NCI-H128 (cell line): ENCODE measurements around the gene PREX1.
"Not testable (repeated sequence)": the region's sequence is repeated elsewhere in the genome, so short reads cannot be mapped to it uniquely, and the experiment has no call there.

Experiments
- DNase-seq: peaks from one replicate; lab custom pipeline; 2025; ENCODE audit not compliant: unreplicated experiment; lab: John Stamatoyannopoulos, UW

Gene PREX1

DNA sequence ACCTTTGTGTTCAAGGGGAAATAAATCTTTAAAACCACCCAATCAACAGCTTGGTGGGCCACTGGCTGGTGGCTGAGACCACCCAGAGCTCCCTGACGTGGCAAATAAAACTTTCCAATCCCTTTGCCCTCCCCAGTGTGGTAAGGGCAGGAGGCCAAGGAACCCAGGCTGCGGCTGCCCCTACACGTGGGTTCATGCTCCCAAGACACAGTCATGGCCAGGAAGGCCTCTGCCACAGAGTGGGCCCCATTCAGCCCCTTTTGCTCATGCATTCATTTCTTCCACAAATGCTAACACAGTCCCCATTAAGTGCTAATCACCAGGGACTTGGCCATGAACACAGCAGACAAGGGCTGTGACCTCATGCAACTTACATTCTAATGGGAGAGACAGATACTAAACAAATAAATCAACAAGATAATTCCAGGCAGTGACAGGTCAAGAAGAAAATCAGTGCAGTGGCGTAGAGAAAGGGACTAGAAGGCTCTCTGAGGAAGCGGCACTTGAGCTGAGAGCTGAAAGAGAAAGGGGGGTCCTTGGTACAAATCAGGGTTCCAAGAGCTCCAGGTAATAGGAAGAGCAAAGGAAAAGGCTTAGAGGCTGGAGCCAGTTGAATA lies 13.8 kb downstream of the PREX1 start:
- no peak for DNase-seq

DNA sequence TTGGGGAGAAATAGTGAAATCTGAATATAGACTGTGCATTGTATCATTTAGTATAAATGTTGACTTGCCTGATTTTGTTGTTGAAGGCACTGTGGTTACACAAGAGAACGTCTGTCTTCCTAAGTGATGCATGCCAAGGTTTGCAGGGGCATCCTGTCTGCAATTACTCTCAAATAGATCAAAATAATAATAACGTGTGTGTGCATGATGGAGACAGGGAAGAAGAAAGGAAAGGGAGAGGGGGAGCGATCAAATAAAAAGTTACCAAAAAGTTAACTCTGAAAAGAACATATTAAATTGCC lies 14.4 kb downstream of the PREX1 start:
- no peak for DNase-seq

DNA sequence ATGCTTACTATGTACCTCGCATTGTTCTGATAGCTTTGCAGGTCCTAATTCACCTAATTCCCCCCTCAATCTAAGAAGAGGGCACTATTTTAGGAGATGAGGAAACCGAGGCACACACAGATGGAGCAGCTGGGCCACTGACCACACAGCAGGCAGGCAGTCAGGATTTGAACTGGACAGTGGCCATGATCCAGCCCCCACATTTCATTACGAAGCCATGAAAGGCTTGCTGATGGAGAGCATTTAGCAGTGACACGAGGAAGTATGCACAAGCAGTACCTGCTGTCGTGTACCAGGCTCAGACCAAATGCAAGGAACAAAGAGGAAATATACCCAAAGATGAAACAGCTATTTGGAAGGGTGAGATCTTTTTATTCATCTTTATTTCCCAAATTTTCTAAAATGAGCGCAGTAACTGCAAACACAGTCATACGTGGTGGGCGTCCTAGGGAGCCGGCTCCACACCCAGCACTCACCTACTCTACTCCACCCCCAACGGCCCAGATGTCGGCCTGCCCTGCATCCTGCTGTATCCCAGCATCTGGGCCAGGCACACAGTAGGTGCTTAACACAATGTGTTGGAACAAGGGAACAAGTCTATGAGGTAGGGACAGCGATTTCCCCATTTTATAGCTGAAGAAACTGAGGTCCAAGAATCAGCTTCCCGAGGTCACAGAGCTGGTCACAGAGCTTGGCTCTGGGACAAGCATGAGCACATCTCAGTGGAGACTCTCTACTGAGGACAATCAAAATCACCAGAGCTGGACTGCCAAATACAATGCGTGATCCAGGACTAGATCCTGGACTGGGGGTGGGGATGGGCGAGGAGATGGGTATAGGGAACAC lies 15.0 kb downstream of the PREX1 start:
- DNase-seq = no peak

DNA sequence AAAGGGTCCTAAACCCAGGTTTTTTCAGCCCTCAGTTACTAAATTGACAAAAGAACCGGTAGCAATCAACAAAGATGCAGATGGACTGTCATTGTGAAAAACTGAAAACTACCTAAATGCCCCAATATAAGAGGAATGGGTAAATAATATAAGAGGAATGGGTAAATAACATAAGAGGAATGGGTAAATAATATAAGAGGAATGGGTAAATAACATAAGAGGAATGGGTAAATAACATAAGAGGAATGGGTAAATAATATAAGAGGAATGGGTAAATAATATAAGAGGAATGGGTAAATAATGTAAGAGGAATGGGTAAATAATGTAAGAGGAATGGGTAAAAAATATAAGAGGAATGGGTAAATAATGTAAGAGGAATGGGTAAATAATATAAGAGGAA lies 15.7 kb downstream of the PREX1 start:
- DNase-seq = not testable (repeated sequence)

DNA sequence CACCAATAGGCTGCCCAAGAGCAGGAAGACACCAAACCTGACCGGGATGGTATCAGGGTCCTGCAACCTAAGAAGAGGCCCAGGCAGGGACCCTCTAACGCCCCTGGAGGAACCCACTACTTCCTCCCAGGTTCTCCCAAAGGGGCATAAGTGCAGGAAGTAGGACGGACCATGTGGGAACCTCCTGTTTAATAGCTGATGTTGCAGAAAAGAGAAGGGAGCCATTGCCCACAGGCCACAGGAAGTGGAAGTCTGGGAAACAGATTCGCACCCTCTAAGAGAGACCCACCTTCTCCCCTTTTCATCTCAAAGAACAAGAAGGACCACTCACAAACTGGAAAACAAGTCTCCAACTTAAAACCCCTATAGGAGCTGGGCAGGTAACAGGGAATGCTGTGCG lies 18.1 kb downstream of the PREX1 start:
- no peak for DNase-seq

DNA sequence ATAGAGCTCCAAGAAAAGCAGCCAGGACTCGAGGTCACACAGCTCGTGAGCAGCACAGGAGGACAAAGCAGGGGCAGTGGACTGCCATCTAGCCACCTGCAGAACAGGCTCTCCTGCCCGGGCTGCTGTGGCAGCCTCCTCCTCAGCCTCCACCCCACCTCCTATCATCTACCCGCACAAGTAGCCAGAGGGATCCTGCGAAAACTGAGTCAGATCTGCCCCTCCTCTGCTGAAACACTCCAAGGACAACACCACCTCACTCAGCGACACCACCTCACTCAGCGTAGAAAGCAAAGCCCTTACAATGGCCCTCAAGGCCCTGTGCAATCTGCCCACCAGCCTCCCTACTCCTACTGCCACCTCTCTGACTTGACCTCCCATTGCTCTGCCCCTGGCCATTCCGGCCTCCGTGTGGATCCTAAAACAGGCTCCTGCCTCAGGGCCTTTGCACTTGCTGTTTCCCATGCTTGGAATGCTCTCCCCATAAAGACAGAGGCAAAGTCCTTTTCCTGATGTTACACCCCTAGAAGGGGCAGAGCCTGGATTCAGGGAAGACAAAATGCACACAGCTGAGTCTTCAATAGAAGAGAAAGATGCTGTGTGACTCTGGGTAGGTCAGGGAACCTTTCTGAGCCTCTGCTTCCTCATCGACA lies 19.3 kb downstream of the PREX1 start:
- DNase-seq = no peak

DNA sequence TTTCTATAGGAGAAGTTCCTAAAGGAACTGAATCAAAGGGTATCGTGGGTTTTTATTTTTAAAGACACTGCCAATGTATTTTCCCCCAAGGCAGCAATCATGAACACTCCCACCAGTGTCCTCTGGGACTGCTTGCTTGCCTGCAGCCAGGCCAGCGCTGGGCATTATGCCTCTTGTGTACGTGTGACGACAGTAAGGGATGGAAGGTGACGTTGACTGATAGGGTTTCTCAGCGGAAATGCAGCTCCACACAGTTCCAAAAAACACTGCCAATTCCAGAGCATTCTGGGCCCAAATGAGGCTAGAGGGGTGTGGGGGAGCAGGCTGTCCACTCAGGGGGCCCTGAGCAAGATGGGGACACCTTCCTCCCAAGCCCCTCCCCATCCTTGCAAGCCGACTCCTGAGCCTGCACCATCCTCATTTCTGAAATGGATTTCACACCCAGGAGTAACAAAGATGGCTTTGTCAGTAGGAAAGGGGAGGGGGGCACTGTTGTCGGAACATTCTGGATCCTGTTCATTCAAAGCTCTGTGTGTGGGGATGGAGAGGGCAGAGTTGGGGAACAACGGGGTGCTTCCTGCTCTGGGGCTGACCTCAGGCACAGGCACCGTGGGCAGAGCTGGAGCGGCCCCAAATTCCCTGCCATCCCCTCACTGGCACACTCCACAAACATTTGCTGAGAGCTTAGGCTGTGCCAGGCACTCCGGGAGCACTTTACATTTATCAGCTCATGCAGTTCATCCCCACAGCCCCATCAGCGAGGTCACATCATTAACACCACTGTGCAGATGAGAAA lies 20.0 kb downstream of the PREX1 start:
- DNase-seq = no peak

DNA sequence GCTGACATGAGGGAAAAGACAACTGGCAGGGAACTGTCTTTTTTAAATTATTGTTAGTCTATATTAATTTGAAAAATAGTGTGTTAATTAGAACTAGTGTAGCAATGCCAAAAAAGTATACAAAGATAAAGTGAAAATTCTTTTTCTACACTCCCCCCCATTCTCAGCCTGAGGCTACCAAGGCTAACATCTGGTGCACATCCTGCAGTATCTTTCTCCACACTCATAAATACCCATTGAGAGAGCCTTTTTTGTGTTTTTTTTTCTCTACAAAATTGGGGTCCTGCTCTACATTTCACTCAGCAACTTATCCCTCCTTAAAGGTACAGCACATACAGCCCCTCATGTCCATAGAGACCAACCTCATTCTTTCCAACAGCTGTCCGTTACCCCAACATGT lies 20.7 kb downstream of the PREX1 start:
- no peak for DNase-seq

GRCh38 chr20:48805716-48806115 lies 22.1 kb downstream of the PREX1 start:
- DNase-seq = no peak

DNA sequence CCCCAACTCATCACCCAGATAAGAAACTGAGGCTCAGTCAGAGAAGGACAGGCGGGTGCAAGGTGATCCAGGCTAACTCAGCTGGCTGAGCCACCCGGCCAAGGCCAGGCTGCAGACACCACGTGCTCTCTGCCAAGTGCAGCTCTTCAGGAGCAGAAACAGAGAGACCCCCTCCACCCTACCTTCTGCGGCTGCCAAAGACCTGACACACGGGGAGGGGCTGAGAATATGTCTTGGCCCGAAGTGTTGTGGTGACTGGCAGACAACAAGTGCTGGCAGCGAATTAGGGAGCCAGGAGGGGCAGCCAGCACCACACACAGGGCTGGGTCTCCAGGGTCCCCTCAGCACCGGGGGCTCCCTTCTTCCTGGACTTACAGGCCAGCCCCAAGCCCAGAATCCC lies 22.5 kb downstream of the PREX1 start:
- no peak for DNase-seq

GRCh38 chr20:48804300-48804980 lies 23.4 kb downstream of the PREX1 start:
- DNase-seq = no peak

- DNase-seq = no peak
These were observed 24.4 kb downstream of the PREX1 start for GRCh38 chr20:48803176-48804053.

DNA sequence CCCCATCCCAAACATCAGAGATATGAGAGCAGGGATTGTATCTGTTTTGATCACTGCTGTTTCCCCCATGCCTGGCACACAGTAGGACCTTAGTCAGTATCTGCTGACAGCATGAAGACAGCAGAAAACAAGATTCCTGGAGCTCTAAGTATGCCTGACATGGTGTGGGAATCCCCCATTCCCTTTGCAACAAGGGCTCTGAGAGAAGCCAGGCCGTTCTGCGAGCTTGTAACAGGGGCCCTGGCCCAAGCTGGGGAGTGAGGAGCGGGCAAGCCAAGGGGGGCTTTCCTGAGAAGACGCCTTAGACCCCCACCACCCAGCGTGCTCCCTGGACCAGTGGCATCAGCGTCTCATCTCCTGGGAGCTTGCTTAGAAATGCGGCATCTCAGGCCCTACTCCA lies 25.2 kb downstream of the PREX1 start:
- DNase-seq = no peak

DNA sequence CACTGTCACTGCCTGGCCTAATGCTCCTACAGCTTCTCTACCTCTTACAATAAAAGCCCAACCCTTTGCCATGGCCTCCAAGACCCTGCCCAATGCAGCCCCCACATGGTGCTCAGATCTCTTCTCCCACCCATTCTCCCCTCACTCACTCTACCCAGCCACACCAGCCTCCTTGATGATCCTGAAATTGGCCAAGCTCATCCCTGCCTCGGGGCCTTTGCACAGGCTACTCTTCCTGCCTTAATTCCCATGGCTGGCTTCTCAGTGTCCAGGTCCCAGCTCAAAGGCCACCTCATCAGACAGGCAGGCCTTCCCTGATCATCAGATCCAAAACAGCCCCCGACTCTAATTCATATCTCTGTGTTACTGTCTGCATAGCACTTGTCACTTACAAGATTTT lies 25.6 kb downstream of the PREX1 start:
- DNase-seq = no peak

- no peak for DNase-seq
These were observed 26.6 kb downstream of the PREX1 start for GRCh38 chr20:48801197-48801596.

GRCh38 chr20:48800177-48800576 lies 27.6 kb downstream of the PREX1 start:
- DNase-seq = no peak

GRCh38 chr20:48799328-48800105 lies 28.3 kb downstream of the PREX1 start:
- no peak for DNase-seq

- DNase-seq = no peak
These were observed 29.7 kb downstream of the PREX1 start for GRCh38 chr20:48797850-48798747.
